Kidney glomerular epithelial cell (primary cell): ENCODE results near the gene FAM149A.

Experiments used
- DNase-seq: peaks from one replicate; lab custom pipeline; 2025; lab: John Stamatoyannopoulos, UW

FAM149A gene

GRCh38 chr4:186158966-186159365, 54.5 kb downstream of the FAM149A start:
- no peak for DNase-seq

- no peak for DNase-seq
These were observed 55.1 kb downstream of the FAM149A start for GRCh38 chr4:186159613-186160012.

- no peak for DNase-seq
These were observed 56.6 kb downstream of the FAM149A start for GRCh38 chr4:186161138-186161537.

GRCh38 chr4:186166852-186167512, 62.5 kb downstream of the FAM149A start:
- DNase-seq, result no peak

- no peak for DNase-seq
These were observed 63.1 kb downstream of the FAM149A start for GRCh38 chr4:186167605-186168004.

GRCh38 chr4:186168750-186169149, 64.2 kb downstream of the FAM149A start:
- DNase-seq, result no peak

GRCh38 chr4:186169333-186169944, 64.9 kb downstream of the FAM149A start:
- no peak for DNase-seq

GRCh38 chr4:186169945-186170802, 65.7 kb downstream of the FAM149A start:
- no peak for DNase-seq

- DNase-seq, result no peak
These were observed 66.5 kb downstream of the FAM149A start for GRCh38 chr4:186170966-186171365.

GRCh38 chr4:186172546-186172945, 68.0 kb downstream of the FAM149A start:
- DNase-seq, result no peak

- DNase-seq, result no peak
These were observed 83.6 kb downstream of the FAM149A start for GRCh38 chr4:186188107-186188506.

GRCh38 chr4:186189656-186190055, 85.2 kb downstream of the FAM149A start:
- no peak for DNase-seq

GRCh38 chr4:186190581-186191199, 86.2 kb downstream of the FAM149A start:
- peak; percentile 45 for DNase-seq

GRCh38 chr4:186191200-186192065, 86.9 kb downstream of the FAM149A start, which contains the start of gene CYP4V2:
CYP4V2 (plus strand) TSS chr4:186191567; CDS start chr4:186191824, 257 bp downstream.
- peak; percentile 80 for DNase-seq

- peak; percentile 31 for DNase-seq
These were observed 87.6 kb downstream of the FAM149A start for GRCh38 chr4:186192066-186192612.

- no peak for DNase-seq
These were observed 89.3 kb downstream of the FAM149A start for GRCh38 chr4:186193851-186194250.

GRCh38 chr4:186196063-186196462, 91.6 kb downstream of the FAM149A start:
- no peak for DNase-seq

- no peak for DNase-seq
These were observed 96.0 kb downstream of the FAM149A start for GRCh38 chr4:186200516-186200915.

GRCh38 chr4:186201010-186201409, 96.5 kb downstream of the FAM149A start:
- DNase-seq, result no peak

- DNase-seq, result no peak
These were observed 97.2 kb downstream of the FAM149A start for GRCh38 chr4:186201535-186202230.
